Fibroblast of villous mesenchyme (primary cell): Measurements from ENCODE around the gene B4GALT3. TPM values are rescaled to one million over a fixed set of nuclear protein-coding genes. Genes with fewer than 3 reads are reported as not detected.

Source experiments
- DNase-seq: peaks from one replicate; pipeline ENCODE4 v3.0.0-alpha.2; 2010; ENCODE audit warnings: low read depth
- H3K4me3 ChIP-seq: 2 replicates; pipeline ENCODE4 v1.5.1; 2011; ENCODE audit warnings: low read depth, mild to moderate bottlenecking, low read length
- total RNA-seq: library from RNA; depleted of rRNA; stranded (reverse); fragments of >200 nt; gene quantifications from 2 replicates; pipeline ENCODE4 v1.2.3, GENCODE V29; 2012
- TF ChIP-seq, protein P1 (sequence below): IDR thresholded peaks from 2 replicates; pipeline ENCODE4 v1.5.1; 2012; ENCODE audit warnings: low read depth, mild to moderate bottlenecking, low read length; ENCODE audit not compliant: insufficient read depth

B4GALT3 gene
- total RNA-seq, 1 donor = 22.5 TPM

DNA sequence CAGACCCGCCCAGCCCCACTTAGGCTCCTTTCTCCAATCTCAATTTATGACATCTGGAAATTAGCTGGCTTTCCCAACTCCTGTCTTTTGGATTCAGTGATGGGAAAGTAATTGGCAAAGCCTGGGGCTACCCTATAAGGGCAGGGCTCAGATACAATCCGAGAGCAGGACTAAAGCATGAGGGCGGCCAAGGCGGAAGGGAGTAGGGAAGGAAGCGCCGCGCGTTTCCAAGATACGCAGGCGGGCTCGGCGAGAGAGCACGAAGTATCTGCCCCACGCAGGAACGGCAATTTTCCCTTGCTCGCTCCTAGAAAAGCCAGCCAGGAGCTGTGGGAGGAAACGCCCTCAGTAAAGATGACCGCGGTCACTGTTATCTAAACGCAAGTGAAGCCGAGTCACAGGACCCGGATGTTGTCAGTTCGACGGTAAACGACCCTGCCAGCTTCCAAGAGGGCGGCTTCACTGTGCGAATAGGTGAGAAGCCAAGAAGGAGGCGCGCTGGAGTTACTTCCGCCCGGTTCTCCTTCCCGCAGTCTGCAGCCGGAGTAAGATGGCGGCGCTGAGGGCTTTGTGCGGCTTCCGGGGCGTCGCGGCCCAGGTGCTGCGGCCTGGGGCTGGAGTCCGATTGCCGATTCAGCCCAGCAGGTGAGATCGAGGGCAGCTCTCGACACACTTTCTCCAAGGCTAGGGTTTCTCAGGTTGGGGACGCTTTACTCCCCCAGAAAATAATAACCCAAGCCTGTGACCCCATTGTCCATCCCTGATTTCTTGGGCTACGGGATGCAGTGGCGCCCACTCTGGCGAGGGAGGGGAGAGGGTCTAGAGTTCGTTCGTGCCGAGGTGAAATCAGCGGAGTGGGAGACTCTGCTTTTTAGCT is 24.8 kb upstream of the B4GALT3 start, which contains the start of gene NDUFS2:
Gene NDUFS2 (plus strand): TSS at position 532 of the 877 bp plus-strand sequence. CDS start 19 bp downstream, at position 551.
- peak; percentile 100 for DNase-seq
- TF ChIP-seq, protein P1, sequence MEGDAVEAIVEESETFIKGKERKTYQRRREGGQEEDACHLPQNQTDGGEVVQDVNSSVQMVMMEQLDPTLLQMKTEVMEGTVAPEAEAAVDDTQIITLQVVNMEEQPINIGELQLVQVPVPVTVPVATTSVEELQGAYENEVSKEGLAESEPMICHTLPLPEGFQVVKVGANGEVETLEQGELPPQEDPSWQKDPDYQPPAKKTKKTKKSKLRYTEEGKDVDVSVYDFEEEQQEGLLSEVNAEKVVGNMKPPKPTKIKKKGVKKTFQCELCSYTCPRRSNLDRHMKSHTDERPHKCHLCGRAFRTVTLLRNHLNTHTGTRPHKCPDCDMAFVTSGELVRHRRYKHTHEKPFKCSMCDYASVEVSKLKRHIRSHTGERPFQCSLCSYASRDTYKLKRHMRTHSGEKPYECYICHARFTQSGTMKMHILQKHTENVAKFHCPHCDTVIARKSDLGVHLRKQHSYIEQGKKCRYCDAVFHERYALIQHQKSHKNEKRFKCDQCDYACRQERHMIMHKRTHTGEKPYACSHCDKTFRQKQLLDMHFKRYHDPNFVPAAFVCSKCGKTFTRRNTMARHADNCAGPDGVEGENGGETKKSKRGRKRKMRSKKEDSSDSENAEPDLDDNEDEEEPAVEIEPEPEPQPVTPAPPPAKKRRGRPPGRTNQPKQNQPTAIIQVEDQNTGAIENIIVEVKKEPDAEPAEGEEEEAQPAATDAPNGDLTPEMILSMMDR = peak; percentile 36
- peak within 1 kb of the TSS; percentile 96 for H3K4me3 ChIP-seq

DNA sequence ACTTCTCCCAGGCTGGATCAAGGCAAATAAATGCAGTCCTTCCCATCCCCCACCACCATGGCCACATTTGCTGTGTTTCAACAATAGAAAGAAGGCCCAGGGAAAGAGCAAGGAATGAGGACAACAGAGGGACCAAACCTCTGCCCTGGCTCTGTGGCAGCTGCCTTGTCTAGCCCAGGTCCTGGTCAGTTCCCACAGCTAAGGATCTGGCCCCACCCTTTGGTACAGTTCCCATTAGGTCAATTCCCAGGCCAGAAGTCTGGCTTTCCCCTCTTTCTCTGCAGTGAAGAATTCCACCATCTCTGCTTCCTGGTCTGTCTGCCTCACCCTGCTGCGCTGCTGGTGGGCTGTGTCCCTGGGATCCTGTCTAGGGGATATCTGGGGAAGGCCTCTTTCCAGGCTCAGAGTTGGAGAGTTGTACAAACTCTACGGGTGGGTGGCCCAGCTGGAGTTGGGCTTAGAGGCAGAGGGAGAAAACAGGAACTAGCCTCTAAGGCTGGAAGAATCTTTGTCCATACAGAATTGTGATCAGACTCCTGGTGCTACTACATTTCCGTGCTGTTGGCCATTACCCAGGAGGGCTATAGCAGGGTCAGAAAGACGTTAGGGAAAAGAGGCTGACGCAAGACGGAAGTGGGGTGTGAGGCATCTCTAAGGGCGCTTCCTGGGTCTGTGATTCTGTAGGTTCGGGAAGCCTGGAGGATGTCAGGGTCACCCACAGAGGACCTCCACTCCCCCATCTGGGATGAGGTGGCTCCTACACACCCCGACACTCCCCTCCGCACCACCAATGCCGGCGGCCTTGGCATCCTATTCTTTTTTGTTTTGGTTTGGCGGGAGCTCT is 23.9 kb upstream of the B4GALT3 start:
- TF ChIP-seq, protein P1 = no peak
- H3K4me3 ChIP-seq = peak overlapping the region; percentile 96
- DNase-seq = peak; percentile 91

DNA sequence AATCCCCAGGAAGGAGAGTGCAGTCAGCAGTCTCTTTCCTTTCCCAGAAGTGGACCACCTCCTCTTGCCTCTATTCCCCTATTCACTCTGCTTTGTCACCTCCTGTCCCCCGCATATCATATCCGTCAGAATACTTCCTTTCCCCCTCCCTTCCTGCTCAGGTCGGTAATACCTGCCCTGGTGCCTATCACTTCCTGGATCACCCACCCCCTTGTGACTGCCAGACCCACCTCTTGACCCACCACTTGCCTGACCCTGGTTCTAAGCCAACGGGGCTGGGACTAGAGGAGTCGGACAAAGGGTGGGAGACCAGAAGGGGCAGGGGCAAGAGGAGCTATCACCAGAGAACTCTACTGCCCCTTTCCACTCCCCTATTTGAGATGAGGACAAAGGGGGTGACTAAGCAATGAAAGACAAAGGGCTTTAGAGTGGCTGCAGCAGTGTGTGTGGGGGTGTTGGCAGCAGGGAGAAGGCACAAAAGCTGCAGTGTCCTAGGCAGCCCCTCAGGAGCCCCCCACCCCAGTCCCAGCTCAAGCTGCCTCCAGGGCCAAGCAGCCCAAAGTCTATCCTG is 23.2 kb upstream of the B4GALT3 start:
- TF ChIP-seq, protein P1 = no peak
- no peak for DNase-seq
- H3K4me3 ChIP-seq = no peak overlapping the region

DNA sequence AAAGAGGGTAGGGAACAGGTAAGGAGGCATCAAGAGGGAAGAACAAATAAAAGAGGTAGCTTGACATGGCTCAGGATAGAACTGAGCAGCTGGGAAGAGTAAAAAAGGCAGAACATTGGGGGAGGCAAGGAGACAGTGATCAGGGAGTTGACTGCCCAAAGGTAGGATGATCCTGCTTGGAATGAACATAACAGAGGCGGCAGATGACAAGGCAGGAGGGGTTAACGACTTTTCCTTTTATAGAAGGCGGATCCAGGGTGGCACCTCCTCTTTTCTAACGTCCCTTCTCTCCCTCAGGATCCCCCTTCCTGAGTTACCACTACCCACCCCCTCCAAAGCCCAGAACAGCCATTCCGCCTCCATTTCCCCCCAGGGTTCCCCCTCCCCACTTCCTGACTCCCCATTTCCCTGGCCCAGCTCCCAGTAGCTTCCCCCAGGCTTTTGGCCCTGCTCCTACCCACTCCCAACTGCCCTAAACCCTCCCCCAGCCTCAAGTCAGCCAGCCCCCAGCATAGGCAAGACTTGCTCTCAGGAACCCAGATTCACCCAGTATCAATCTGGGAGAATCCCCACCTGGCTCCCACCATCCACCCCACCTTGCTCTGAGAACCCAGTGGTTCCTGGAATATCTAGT is 22.3 kb upstream of the B4GALT3 start:
- H3K4me3 ChIP-seq = no peak overlapping the region
- TF ChIP-seq, protein P1 = no peak
- no peak for DNase-seq

DNA sequence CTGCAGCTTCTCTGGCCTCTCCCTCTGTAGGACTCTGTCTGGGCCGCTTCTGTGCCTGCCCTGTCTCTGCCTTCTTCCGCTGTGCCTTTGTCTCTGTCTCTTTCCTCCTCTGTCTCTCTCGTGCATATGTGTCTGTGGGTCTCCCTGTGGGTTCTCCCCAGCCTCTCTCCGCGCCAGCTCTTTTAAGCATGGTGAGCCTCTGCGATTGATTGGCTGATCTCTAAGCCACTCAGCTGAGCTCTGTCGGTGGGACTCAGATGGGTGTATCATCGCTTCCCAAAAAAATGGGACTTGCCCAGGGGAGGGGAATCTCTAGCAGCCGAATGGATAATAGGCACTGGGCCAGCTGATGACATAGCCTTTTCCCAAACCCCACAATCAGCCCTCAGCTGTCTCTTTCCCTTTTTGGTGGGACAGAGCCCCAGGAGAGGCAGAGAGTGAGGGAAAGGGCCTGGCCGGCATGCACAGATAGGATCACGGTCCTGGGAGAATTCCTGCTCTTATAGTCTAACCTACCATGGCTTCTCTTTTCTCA is 21.7 kb upstream of the B4GALT3 start, which contains the start of gene ADAMTS4:
Gene ADAMTS4 (minus strand): TSS at position 158 of the 535 bp plus-strand sequence. CDS start 427 bp downstream, outside the sequence.
- peak; percentile 90 for DNase-seq
- H3K4me3 ChIP-seq = peak within 1 kb of the TSS; percentile 64
- TF ChIP-seq, protein P1 = no peak
